K562 (cell line): ENCODE data around the gene MAST4. TPM values are rescaled to one million over a fixed set of nuclear protein-coding genes. Genes with fewer than 3 reads are reported as not detected.

Experiments used
- ATAC-seq: fragments of 200-7000 bp; cut with Tn5 transposase; 3 replicates; pipeline ENCODE4 v1.9.1; 2020; ENCODE audit warnings: moderate library complexity
- BruUV-seq: library from RNA; stranded (reverse); fragments of 400-500 nt; replicated peaks from 2 replicates; lab custom pipeline; 2021; lab: Mats Ljungman, UMichigan
- CTCF ChIA-PET: fragments of 300-600 bp; formaldehyde crosslinking; extraction: SDS; loops from one replicate; lab custom pipeline; 2021; ENCODE audit warnings: low intra/inter-chr PET ratio; lab: Yijun Ruan, JAX
- POLR2A ChIA-PET: fragments of 300-600, 350-650 bp; sonication (Branson Sonifier 250); formaldehyde crosslinking; extraction: SDS; loops from one replicate; lab custom pipeline; 2021; ENCODE audit warnings: antibody characterized with exemption, inconsistent platforms; lab: Yijun Ruan, JAX
- DNase-seq, 4 experiments: peaks; one replicate each; pipeline versions ENCODE4 v3.0.0 to v3.0.0-alpha.2; 2011 to 2018; ENCODE audit warnings: low spot score in 3 of 4, mixed read lengths in 3 of 4; ENCODE audit errors: extremely low read depth in 1 of 4
- FAIRE-seq: peaks from 2 replicates; lab custom pipeline; 2011; peaks lifted over from hg19 to GRCh38; lab: Jason Lieb, UNC
- H2AFZ ChIP-seq: 2 replicates; pipeline ENCODE4 v1.6.0; 2011; ENCODE audit warnings: low read depth, low read length, control low read depth, inconsistent platforms
- H3K27ac ChIP-seq: fragments of 200-600 bp; 3 replicates; pipeline ENCODE4 v1.8.0; 2011; ENCODE audit warnings: low read depth, mild to moderate bottlenecking, control low read depth, inconsistent platforms, low read length, moderate library complexity, mixed read lengths; ENCODE audit errors: extremely low read depth
- H3K27me3 ChIP-seq, 2 experiments: fragments of 300-600 bp in 1 of 2; 2 replicates in 1 of 2; 3 replicates in 1 of 2; pipeline versions ENCODE4 v1.6.0 to v1.8.0; 2011; ENCODE audit warnings: inconsistent platforms in 2 of 2, low read length in 2 of 2, mild to moderate bottlenecking in 1 of 2, mixed read lengths in 1 of 2, moderate library complexity in 1 of 2; ENCODE audit not compliant: control insufficient read depth in 2 of 2, insufficient read depth in 2 of 2
- H3K36me3 ChIP-seq: fragments of 300-600 bp; 3 replicates; pipeline ENCODE4 v1.8.0; 2011; ENCODE audit warnings: mild to moderate bottlenecking, low read length, inconsistent platforms; ENCODE audit not compliant: control insufficient read depth, insufficient read depth
- H3K4me1 ChIP-seq, 2 experiments: fragments of 200-600 bp in 1 of 2; replicated peaks in 1 of 2; 2 replicates in 1 of 2; 3 replicates in 1 of 2; pipeline versions ENCODE4 v1.5.1 to v1.8.0; 2011; ENCODE audit warnings: inconsistent platforms in 2 of 2, low read length in 2 of 2, mild to moderate bottlenecking in 1 of 2, mixed read lengths in 1 of 2, moderate library complexity in 1 of 2; ENCODE audit not compliant: control insufficient read depth in 2 of 2, insufficient read depth in 2 of 2
- H3K4me2 ChIP-seq: 2 replicates; pipeline ENCODE4 v1.6.1; 2011; ENCODE audit warnings: low read length, control low read depth, inconsistent platforms, mixed read lengths; ENCODE audit not compliant: insufficient read depth
- H3K4me3 ChIP-seq: fragments of 200-600 bp; sonication (generic), shearing (Covaris generic); 2 replicates; pipeline ENCODE4 v1.5.1; 2016; ENCODE audit warnings: control low read depth, inconsistent platforms
- H3K79me2 ChIP-seq: fragments of 200-600 bp; 3 replicates; pipeline ENCODE4 v1.8.0; 2011; ENCODE audit warnings: low read length, inconsistent platforms; ENCODE audit not compliant: control insufficient read depth, insufficient read depth
- H3K9ac ChIP-seq, 2 experiments: 2 replicates each; pipeline versions ENCODE4 v1.6.0 to v1.6.1; 2011; ENCODE audit warnings: low read depth in 2 of 2, low read length in 2 of 2, control low read depth in 1 of 2, inconsistent platforms in 1 of 2, mild to moderate bottlenecking in 1 of 2, mixed read lengths in 1 of 2; ENCODE audit not compliant: insufficient read depth in 1 of 2
- H3K9me1 ChIP-seq: one replicate; pipeline ENCODE4 v1.6.0; 2011; ENCODE audit warnings: inconsistent platforms, mild to moderate bottlenecking, low read length, moderate library complexity; ENCODE audit not compliant: control insufficient read depth, insufficient read depth
- H3K9me3 ChIP-seq: replicated peaks from 2 replicates; pipeline ENCODE4 v1.5.1; 2011; ENCODE audit warnings: low read depth, low read length, inconsistent platforms; ENCODE audit not compliant: control insufficient read depth, insufficient read depth
- H4K20me1 ChIP-seq: replicated peaks from 2 replicates; pipeline ENCODE4 v1.6.1; 2011; ENCODE audit warnings: low read length, inconsistent platforms, mixed read lengths; ENCODE audit not compliant: control insufficient read depth, insufficient read depth
- POLR2B ChIP-seq: fragments of 450-650 bp; IDR thresholded peaks from 2 replicates; pipeline ENCODE4 v1.6.1; 2018; ENCODE audit warnings: low read depth; ENCODE audit not compliant: partially characterized antibody
- SMAD1 ChIP-seq: fragments of 150-350 bp; IDR thresholded peaks from 2 replicates; pipeline ENCODE4 v1.6.1; 2014; ENCODE audit warnings: low read length, low read depth; ENCODE audit not compliant: partially characterized antibody
- ZNF639 ChIP-seq, 2 experiments: fragments of 200-800 bp in 1 of 2; sonication (Bioruptor generic) in 1 of 2; sonication (generic) in 1 of 2; formaldehyde crosslinking in 1 of 2; IDR thresholded peaks in 1 of 2; conservative IDR thresholded peaks in 1 of 2; 2 replicates each; pipeline versions ENCODE4 v1.5.0 to v1.6.1; 2016 to 2020; ENCODE audit warnings: missing compliant biosample characterization in 1 of 2, missing genetic modification characterization in 1 of 2, missing genetic modification reagents in 1 of 2
- ZNF699 ChIP-seq: fragments of 250-450 bp; sonication (Bioruptor Pico); IDR thresholded peaks from 2 replicates; pipeline ENCODE4 v1.8.0; 2021; ENCODE audit warnings: mild to moderate bottlenecking, moderate library complexity; ENCODE audit not compliant: insufficient replicate concordance
- ZNF740 ChIP-seq, 3 experiments: fragments of 200-800 bp in 1 of 3; sonication (Bioruptor generic) in 1 of 3; sonication (generic) in 1 of 3; formaldehyde crosslinking in 1 of 3; IDR thresholded peaks; 2 replicates each; pipeline versions ENCODE4 v1.6.1 to v1.8.0; 2016 to 2022; ENCODE audit warnings: mild to moderate bottlenecking in 2 of 3, missing compliant biosample characterization in 2 of 3, missing genetic modification characterization in 2 of 3, missing genetic modification reagents in 1 of 3
- WGBS: fragments of 100-300 bp; shearing (Covaris generic); methylation state at CpG from one replicate; pipeline ENCODE4 v1.1.6; 2016; ENCODE audit warnings: low coverage, mixed read lengths; ENCODE audit not compliant: insufficient coverage; ENCODE audit errors: missing lambda C conversion rate; 5-methylcytosine and 5-hydroxymethylcytosine counted together
- in situ Hi-C: fragments of 300-500 bp; cut with MboI; formaldehyde crosslinking; loops from 4 replicates; pipeline ENCODE4 v1.15.0; 2018; ENCODE audit warnings: inconsistent platforms, mixed read lengths
- intact Hi-C: fragments of 100-400 bp; cut with micrococcal nuclease; formaldehyde crosslinking; loops from 2 replicates; pipeline ENCODE4 v1.14.2; 2022
- polyA plus RNA-seq, 8 experiments: library from polyadenylated mRNA; depleted of rRNA in 4 of 8; stranded (reverse) in 5 of 8; unstranded in 3 of 8; fragments of >200 nt; fragmentation: Nextera tagmentation in 2 of 8; fragmentation: Illumina TruSeq in 1 of 8; extraction: Ambion mirVana in 2 of 8; extraction: Trizol in 1 of 8; gene quantifications; 2 replicates each; pipeline versions ENCODE4 v1.2.1 to v1.2.3, GENCODE V29; 2011 to 2014; ENCODE audit warnings: inconsistent platforms in 1 of 8, missing spikeins in 1 of 8
- total RNA-seq, 7 experiments: library from RNA; depleted of rRNA in 6 of 7; stranded (reverse); fragments of >200 nt in 6 of 7; fragmentation: Illumina TruSeq in 2 of 7; extraction: Trizol in 2 of 7; gene quantifications; 2 replicates each; pipeline versions ENCODE4 v1.2.1 to v1.2.3, GENCODE V29; 2011 to 2021; ENCODE audit warnings: low replicate concordance in 1 of 7

MAST4 gene
- total and polyA plus RNA-seq, 9 of the 15 experiments (the other 6 are each of a cell fraction or from before 2014, with no cell fraction given), result 0.88 to 10.1 (median 5.2) TPM

DNA sequence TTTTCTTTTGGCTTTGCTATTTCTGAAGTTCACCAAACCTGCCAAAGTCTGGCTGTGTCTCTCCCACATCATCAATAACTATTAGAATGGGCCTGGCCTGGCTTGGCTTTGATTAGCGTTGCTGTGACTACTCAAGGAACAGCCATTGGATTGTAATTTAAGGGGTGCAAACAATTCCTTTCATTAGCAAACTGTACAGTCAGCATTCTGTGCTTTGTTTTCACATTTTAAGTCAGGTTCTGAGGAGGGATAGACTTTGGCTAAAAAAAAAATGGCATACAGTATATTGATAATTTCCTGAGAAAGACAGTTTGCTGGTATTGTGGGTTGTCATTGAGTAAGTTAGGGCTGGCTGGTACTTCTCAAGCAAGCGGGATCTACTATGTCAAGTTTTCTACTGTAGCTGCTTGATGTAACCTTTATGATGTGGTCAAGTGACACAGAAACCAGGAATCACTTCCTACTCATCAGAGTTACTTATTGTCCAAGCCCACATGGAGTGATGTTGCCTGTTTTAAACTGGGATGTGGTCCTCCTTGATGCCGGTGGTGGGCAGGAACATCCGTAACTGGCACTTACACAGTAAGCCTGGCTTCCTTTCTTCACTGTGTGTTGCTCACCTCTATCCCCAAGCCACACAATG lies 439.0 kb downstream of the MAST4 start (continued):
- no peak for TF ChIP-seq ZNF740 (CRISPR knock-in tag; IDR thresholded peaks at IDR 0.05)
- TF ChIP-seq ZNF740 (tag; IDR thresholded peaks at IDR 0.05), result no peak
- no peak for TF ChIP-seq ZNF639 (CRISPR knock-in tag; conservative IDR thresholded peaks at IDR 0.05 in 1 of 2, IDR thresholded peaks at IDR 0.05 in 1 of 2)

DNA sequence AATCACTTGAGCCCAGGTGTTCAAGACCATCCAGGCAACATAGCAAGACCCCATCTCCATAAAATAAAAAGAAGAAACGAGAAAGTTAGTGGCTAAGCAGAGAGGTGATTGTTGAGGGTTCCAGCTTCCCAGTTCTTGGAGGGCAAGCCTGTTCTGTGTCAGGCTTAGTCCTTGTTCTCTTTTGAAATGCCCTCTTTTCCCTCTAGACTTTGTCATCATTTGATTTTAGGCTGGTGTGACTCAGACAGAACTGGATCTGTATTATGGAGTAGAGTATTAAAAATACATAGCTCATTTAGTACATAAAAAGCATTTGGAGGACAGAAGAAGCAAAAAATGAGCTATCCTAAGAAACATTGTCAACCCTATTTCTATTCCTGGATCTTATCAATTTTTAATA lies 441.0 kb downstream of the MAST4 start:
- WGBS, result 6% methylated on average over 1 of the region's 1 CpG
- peaks cover 0 to 11% of the 10 kb centered on the region in 2 experiments; a peak in 3 of 5 replicates for H3K4me1 ChIP-seq
- no peaks in the 10 kb centered on the region for H3K36me3 ChIP-seq
- H3K79me2 ChIP-seq, result 0 out of 3 replicates have a peak, but pooled peaks cover 3% of the 10 kb centered on the region
- peak; percentile 49 for FAIRE-seq
- no peak overlapping the region for H2AFZ ChIP-seq
- CTCF ChIA-PET, result no interaction called here
- H3K9ac ChIP-seq, result no peak overlapping the region
- in situ Hi-C loops, result no loop called here
- TF ChIP-seq POLR2B, result no peak
- TF ChIP-seq ZNF699, result no peak
- TF ChIP-seq SMAD1, result no peak
- POLR2A ChIA-PET, result interaction anchor here (1.2 kb wide), 1 partner anchor 10 kb away, joined by 3 read pairs; no protein-coding TSS in a partner anchor
- intact Hi-C loops, result no loop called here
- ATAC-seq, result no peak
- no TSS peak for BruUV-seq
- no peaks in the 10 kb centered on the region for H3K9me1 ChIP-seq
- no peak overlapping the region for H3K4me3 ChIP-seq
- no peaks in the 10 kb centered on the region for H3K9me3 ChIP-seq
- no peak overlapping the region for H3K4me2 ChIP-seq
- no peak for DNase-seq
- no peaks in the 10 kb centered on the region for H3K27me3 ChIP-seq
- H4K20me1 ChIP-seq, result 0 out of 2 replicates have a peak, but pooled peaks cover 10% of the 10 kb centered on the region
- H3K27ac ChIP-seq, result no peak overlapping the region
